DMS53 (cell line): ENCODE data around the gene SLC52A1.

Source experiments
- DNase-seq: peaks from one replicate; lab custom pipeline; 2025; lab: John Stamatoyannopoulos, UW

The SLC52A1 gene

GRCh38 chr17:4987767-4988567 is 47.3 kb downstream of the SLC52A1 start:
- no peak for DNase-seq

GRCh38 chr17:4986951-4987766 is 48.1 kb downstream of the SLC52A1 start, which contains the start of gene CAMTA2:
CAMTA2 (minus strand) TSS chr17:4987675; CDS start chr17:4986222, 1,453 bp downstream.
- DNase-seq, result peak; percentile 76

- peak; percentile 47 for DNase-seq
Measured at GRCh38 chr17:4986403-4986802, 48.8 kb downstream of the SLC52A1 start.
